D721Med (cell line): ENCODE measurements around the gene CFAP97D2.
"Not testable (repeated sequence)": the region's sequence is repeated elsewhere in the genome, so short reads cannot be mapped to it uniquely, and the experiment has no call there.

Source experiments
- DNase-seq: peaks from one replicate; pipeline ENCODE4 v3.0.0; 2011; ENCODE audit warnings: low spot score; ENCODE audit not compliant: insufficient read length
- FAIRE-seq: peaks from 2 replicates; lab custom pipeline; 2011; peaks lifted over from hg19 to GRCh38; lab: Jason Lieb, UNC
- TF ChIP-seq, protein P1 (sequence below): IDR thresholded peaks from 2 replicates; pipeline ENCODE4 v1.5.1; 2012; ENCODE audit warnings: mild to moderate bottlenecking, control low read depth; ENCODE audit not compliant: insufficient read depth; ENCODE audit errors: missing control alignments

CFAP97D2 gene

DNA sequence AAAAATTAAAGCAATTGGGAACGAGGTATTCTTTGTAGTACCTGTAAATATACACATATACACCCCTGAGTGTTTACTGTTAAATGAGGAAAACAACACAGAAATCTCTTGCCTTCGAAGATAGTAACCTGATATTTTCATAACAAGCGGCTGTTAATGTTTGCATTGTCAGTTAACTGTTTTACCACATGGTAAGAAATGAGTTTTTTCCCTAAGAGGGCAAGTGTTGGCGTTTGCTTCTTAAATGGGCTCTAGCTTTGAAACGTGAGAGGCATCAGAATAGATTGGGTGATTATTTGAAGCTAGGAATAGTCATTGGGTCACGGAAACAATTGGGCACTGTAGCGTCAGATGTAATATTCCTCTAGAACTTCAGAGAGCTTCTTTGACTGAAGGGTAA, 80.3 kb downstream of the CFAP97D2 start:
- TF ChIP-seq, protein P1, sequence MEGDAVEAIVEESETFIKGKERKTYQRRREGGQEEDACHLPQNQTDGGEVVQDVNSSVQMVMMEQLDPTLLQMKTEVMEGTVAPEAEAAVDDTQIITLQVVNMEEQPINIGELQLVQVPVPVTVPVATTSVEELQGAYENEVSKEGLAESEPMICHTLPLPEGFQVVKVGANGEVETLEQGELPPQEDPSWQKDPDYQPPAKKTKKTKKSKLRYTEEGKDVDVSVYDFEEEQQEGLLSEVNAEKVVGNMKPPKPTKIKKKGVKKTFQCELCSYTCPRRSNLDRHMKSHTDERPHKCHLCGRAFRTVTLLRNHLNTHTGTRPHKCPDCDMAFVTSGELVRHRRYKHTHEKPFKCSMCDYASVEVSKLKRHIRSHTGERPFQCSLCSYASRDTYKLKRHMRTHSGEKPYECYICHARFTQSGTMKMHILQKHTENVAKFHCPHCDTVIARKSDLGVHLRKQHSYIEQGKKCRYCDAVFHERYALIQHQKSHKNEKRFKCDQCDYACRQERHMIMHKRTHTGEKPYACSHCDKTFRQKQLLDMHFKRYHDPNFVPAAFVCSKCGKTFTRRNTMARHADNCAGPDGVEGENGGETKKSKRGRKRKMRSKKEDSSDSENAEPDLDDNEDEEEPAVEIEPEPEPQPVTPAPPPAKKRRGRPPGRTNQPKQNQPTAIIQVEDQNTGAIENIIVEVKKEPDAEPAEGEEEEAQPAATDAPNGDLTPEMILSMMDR = no peak
- FAIRE-seq = no peak
- no peak for DNase-seq

DNA sequence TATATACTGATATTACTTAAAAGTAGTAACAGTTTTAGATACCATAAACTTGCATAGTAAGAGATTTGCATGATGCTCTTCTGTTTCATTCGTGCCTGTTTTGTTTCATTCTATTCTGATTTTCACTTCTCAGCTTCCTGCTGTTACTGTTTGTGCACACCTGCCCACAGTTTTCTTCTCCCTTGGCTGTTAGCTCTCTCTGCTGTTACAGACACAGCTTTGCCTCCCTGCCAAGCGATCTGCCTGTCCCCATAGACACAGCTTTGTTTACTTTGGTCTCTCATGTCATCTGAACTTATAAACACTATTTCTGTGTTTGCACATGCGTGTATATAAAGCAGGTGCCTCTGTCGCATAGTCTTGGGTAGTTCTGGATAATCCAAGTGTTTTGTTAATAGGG, 80.9 kb downstream of the CFAP97D2 start:
- TF ChIP-seq, protein P1 = no peak
- DNase-seq (no peak), FAIRE-seq (no peak)

DNA sequence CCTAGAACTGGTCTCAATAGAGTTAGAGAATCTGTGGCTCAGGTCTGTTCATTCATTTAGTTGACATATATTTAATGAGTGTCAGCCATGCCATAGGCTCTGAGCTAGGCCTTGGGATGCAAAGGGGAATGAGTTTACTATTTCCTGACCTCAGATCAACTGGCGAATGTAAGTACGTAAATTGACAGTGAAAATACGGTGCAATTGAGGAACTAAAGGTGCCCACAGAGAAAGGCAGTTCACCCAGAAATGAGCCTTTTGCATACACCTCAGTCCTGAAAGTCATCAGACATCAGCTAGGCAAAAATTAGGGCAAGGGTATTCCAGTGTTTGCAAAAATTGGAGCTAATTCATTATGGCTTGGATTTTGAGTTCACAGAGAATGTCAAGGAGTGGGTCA, 81.8 kb downstream of the CFAP97D2 start:
- DNase-seq = no peak
- TF ChIP-seq, protein P1 = no peak
- FAIRE-seq = no peak

DNA sequence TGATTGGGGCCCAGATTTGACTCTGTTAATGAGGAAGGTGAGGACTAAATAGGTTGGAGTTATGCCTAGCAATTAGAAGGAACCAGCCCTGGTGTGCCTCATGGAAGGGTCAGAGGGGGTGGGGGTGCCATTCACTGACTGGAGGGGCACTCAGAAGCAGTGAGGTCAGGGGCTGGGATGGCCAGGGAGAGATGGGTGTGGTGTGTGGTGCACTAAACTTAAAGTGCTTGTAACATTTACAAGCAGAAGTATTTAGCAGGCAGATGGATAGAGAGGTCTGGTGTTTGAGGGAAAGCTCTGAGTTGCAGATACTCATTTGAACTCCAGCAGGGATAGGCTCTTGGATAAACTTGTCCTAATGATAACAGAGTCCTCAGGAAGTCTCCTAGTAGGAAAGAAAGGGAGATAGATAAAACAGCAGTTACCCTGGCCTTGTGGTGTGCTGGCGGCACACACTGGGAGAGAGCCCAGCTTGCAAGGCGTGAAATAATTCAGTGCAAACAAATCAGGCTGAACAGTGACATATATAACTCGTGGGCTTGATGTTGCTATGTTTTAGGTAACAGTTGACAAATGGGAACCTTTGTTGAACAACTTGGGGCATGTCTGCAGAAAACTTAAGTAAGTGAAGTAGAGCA, 82.4 kb downstream of the CFAP97D2 start:
- TF ChIP-seq, protein P1 = no peak
- DNase-seq = no peak
- FAIRE-seq = no peak

DNA sequence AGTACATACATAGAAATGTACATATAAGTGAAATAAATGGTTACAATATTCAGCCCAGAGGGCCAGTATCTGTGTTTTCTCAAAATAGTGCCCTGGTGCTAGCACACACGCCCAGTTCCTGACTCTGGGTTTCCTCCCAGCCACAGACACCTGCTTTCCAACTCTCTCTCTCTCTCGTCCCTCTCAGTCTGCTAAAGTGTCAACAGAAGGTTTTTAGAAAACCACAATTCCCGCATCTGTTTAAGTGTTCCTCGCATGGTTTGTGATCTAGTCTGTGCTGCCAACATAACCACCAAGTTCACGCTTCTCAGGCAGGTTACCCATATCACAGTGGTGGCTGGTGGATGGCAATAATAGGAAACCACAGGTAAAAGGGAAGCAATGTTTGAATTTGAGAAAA, 84.5 kb downstream of the CFAP97D2 start:
- FAIRE-seq (no peak), DNase-seq (no peak)
- TF ChIP-seq, protein P1 = no peak

DNA sequence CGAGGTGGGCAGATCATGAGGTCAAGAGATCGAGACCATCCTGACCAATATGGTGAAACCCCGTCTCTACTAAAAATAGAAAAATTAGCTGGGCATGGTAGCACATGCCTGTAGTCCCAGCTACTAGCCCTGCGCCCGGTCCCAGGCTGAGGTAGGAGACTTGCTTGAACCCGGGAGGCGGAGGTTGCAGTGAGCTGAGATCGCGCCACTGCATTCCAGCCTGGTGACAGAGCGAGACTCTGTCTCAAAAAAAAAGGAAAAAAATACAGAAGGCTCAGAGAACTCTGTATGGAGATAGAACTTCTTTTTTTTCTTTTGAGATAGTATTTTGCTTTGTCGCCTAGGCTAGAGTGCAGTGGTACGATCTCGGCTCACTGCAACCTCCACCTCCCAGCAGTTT, 85.3 kb downstream of the CFAP97D2 start:
- not testable (repeated sequence) for DNase-seq, FAIRE-seq

DNA sequence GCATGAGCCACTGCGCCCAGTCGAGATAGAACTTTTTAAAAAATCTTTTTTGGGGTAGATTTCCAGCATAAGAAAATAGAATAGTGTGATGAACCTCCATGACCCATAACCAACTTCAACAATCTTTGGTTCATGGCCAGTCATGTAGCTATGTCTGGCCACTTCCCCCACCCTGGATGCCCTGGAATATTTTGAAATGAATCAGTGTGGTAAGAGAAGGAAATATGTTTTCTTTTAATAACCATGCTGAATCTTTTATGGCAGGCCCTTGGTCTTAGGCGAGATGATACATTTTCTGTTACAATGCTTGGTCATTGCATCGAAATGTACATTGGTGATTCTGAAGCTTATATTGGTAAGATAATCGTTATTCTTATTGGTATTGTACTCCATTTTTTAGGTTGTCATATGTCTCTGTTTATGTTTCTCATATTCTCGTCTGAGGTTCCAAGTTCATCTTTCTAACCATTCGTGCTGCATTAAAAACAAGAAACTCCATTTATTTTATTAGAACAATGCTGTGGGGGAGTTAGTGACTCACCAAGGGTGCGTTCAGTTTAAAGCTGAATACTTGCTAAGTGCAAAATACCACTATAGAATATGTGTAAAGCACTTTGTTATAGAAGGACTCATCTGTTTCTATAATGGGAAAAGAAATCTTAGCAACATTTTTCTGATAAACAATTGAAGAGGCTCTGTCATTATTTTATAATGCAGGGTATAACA, 86.0 kb downstream of the CFAP97D2 start:
- no peak for DNase-seq
- no peak for FAIRE-seq

More for the DNA sequence above, 86.0 kb downstream of the CFAP97D2 start:
- TF ChIP-seq, protein P1 = no peak
